GM12878 (cell line): ENCODE data around the gene LNX2. TPM values are rescaled to one million over a fixed set of nuclear protein-coding genes. Genes with fewer than 3 reads are reported as not detected.

Source experiments
- BCL11A ChIP-seq: IDR thresholded peaks from 2 replicates; pipeline ENCODE4 v1.6.1; 2011; ENCODE audit warnings: low read depth, low read length
- BCL3 ChIP-seq: IDR thresholded peaks from 2 replicates; pipeline ENCODE4 v1.6.1; 2011; ENCODE audit warnings: borderline replicate concordance, low read depth, mild to moderate bottlenecking, moderate library complexity, low read length; ENCODE audit not compliant: insufficient read depth, poor library complexity, severe bottlenecking
- CHD1 ChIP-seq: IDR thresholded peaks from 2 replicates; pipeline ENCODE4 v1.6.1; 2012; ENCODE audit warnings: low read depth, low read length, improper control_type of control experiment
- E2F4 ChIP-seq: IDR thresholded peaks from 2 replicates; pipeline ENCODE4 v1.6.1; 2012; ENCODE audit warnings: low read depth, low read length, improper control_type of control experiment
- EP300 ChIP-seq, 2 experiments: fragments of 150-350 bp in 1 of 2; IDR thresholded peaks; 2 replicates each; pipeline ENCODE4 v1.6.1; 2011 to 2012; ENCODE audit warnings: low read depth in 2 of 2, low read length in 2 of 2, borderline replicate concordance in 1 of 2, improper control_type of control experiment in 1 of 2, inconsistent platforms in 1 of 2; ENCODE audit not compliant: control insufficient read depth in 1 of 2
- ETV6 ChIP-seq, 2 experiments: fragments of 450-650 bp in 1 of 2; IDR thresholded peaks in 1 of 2; conservative IDR thresholded peaks in 1 of 2; 2 replicates each; pipeline ENCODE4 v1.6.1; 2014; ENCODE audit warnings: antibody characterized with exemption in 1 of 2, borderline replicate concordance in 1 of 2, low read depth in 1 of 2, mild to moderate bottlenecking in 1 of 2, moderate library complexity in 1 of 2
- HDAC2 ChIP-seq: fragments of 200-600 bp; sonication (generic); IDR thresholded peaks from 2 replicates; pipeline ENCODE4 v1.6.1; 2017
- IKZF1 ChIP-seq: fragments of 450-650 bp; conservative IDR thresholded peaks from 2 replicates; pipeline ENCODE4 v1.6.1; 2017; ENCODE audit warnings: antibody characterized with exemption, mild to moderate bottlenecking
- IRF3 ChIP-seq: fragments of 450-650 bp; IDR thresholded peaks from 2 replicates; pipeline ENCODE4 v1.6.1; 2014; ENCODE audit warnings: mild to moderate bottlenecking
- MLLT1 ChIP-seq: fragments of 450-650 bp; IDR thresholded peaks from 2 replicates; pipeline ENCODE4 v1.6.1; 2016; ENCODE audit warnings: mild to moderate bottlenecking
- POLR2AphosphoS2 ChIP-seq: IDR thresholded peaks from 2 replicates; pipeline ENCODE4 v1.6.1; 2011; ENCODE audit warnings: low read depth, mild to moderate bottlenecking, low read length, improper control_type of control experiment, moderate library complexity
- SUPT20H ChIP-seq: IDR thresholded peaks from 2 replicates; pipeline ENCODE4 v1.6.1; 2011; ENCODE audit warnings: low read depth, mild to moderate bottlenecking, low read length, moderate library complexity, borderline replicate concordance; ENCODE audit not compliant: control insufficient read depth
- ZNF274 ChIP-seq: IDR thresholded peaks from one replicate; pipeline ENCODE4 v1.8.0; 2011; ENCODE audit not compliant: insufficient read length, insufficient read depth
- ZNF384 ChIP-seq: IDR thresholded peaks from 2 replicates; pipeline ENCODE4 v1.6.1; 2012; ENCODE audit warnings: low read depth, mild to moderate bottlenecking, low read length, improper control_type of control experiment, borderline replicate concordance
- polyA plus RNA-seq, 11 experiments: library from polyadenylated mRNA; depleted of rRNA in 4 of 11; unstranded in 6 of 11; stranded (reverse) in 5 of 11; fragments of >200 nt; fragmentation: Nextera tagmentation in 4 of 11; fragmentation: Illumina TruSeq in 1 of 11; extraction: Ambion mirVana in 4 of 11; extraction: Trizol in 1 of 11; gene quantifications; 1 replicate in 1 of 11; 2 replicates in 10 of 11; pipeline versions ENCODE4 v1.2.1 to v1.2.3, GENCODE V29; 2011 to 2016; ENCODE audit warnings: inconsistent platforms in 2 of 11, missing spikeins in 2 of 11, low read depth in 1 of 11
- total RNA-seq, 4 experiments: library from RNA; depleted of rRNA in 3 of 4; stranded (reverse); fragments of >200 nt in 3 of 4; fragmentation: Illumina TruSeq in 1 of 4; extraction: Trizol in 1 of 4; gene quantifications; 2 replicates each; pipeline versions ENCODE4 v1.2.1 to v1.2.3, GENCODE V29; 2013 to 2021
- TF ChIP-seq, protein P1 (sequence below): fragments of 450-650 bp; IDR thresholded peaks from 2 replicates; pipeline ENCODE4 v1.6.1; 2016; ENCODE audit warnings: mild to moderate bottlenecking, moderate library complexity, borderline replicate concordance

LNX2 gene
- total and polyA plus RNA-seq, 10 of the 15 experiments (the other 5 are each of a cell fraction or from before 2014, with no cell fraction given): 1.3 to 7.7 (median 4.4) TPM

DNA sequence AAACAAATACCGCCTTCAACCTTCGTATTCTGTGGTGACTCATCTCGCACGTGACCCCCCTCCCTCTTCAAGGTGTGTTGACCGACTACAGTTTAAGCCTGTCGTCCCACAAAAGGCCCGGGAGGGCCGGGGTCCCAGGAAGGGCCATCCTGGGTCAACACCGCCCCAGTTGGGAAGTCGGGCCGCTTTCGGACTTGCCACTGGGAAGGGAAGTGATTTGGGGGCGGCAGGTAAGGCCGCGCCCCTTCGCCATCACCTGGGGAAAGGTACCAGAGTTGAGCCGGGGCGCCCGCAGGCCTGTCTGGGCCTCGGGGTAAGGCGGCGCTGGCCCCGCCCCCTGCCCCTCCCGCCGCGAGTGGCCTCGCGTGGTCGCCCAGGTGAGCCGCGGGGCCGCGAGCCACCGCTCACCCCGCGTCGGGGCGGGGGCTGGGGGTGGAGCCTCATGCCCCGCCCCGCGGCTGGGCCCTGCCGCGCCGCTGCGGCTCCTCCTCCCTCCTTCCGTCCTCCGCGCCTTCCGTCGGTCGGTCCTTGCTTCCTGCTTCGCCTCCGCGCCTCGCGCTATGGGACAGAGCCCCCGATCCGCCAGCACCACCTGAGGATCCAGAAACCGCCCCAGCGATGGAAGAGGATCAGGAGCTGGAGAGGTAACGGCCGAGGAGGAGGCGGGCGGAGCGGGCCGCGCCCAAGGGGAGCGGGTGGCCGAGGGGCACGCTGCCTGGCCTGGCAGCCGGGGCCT, 1.2 kb upstream of the LNX2 start, which contains the start of gene POLR1D (continued):
- TF ChIP-seq, protein P1, sequence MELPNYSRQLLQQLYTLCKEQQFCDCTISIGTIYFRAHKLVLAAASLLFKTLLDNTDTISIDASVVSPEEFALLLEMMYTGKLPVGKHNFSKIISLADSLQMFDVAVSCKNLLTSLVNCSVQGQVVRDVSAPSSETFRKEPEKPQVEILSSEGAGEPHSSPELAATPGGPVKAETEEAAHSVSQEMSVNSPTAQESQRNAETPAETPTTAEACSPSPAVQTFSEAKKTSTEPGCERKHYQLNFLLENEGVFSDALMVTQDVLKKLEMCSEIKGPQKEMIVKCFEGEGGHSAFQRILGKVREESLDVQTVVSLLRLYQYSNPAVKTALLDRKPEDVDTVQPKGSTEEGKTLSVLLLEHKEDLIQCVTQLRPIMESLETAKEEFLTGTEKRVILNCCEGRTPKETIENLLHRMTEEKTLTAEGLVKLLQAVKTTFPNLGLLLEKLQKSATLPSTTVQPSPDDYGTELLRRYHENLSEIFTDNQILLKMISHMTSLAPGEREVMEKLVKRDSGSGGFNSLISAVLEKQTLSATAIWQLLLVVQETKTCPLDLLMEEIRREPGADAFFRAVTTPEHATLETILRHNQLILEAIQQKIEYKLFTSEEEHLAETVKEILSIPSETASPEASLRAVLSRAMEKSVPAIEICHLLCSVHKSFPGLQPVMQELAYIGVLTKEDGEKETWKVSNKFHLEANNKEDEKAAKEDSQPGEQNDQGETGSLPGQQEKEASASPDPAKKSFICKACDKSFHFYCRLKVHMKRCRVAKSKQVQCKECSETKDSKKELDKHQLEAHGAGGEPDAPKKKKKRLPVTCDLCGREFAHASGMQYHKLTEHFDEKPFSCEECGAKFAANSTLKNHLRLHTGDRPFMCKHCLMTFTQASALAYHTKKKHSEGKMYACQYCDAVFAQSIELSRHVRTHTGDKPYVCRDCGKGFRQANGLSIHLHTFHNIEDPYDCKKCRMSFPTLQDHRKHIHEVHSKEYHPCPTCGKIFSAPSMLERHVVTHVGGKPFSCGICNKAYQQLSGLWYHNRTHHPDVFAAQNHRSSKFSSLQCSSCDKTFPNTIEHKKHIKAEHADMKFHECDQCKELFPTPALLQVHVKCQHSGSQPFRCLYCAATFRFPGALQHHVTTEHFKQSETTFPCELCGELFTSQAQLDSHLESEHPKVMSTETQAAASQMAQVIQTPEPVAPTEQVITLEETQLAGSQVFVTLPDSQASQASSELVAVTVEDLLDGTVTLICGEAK: no peak
- TF ChIP-seq BCL3 (no peak), ZNF384 (no peak), IKZF1 (peak; percentile 62), EP300 (IDR thresholded peaks at IDR 0.05; ENCODE audit: borderline replicate concordance in 1 of 2, control insufficient read depth in 1 of 2, low read depth in 2 of 2, low read length in 2 of 2) (no peak), MLLT1 (no peak), HDAC2 (no peak), POLR2AphosphoS2 (peak; percentile 89), IRF3 (no peak), BCL11A (no peak; the same call in 1 of the 2 replicates), ETV6 (conservative IDR thresholded peaks at IDR 0.05 in 1 of 2, IDR thresholded peaks at IDR 0.05 in 1 of 2; ENCODE audit: borderline replicate concordance in 1 of 2, low read depth in 1 of 2) (no peak), SUPT20H (no peak), E2F4 (no peak), CHD1 (no peak), ZNF274 (no peak)
